ENCODE measurements around the gene IFNL1.

The IFNL1 gene

DNA sequence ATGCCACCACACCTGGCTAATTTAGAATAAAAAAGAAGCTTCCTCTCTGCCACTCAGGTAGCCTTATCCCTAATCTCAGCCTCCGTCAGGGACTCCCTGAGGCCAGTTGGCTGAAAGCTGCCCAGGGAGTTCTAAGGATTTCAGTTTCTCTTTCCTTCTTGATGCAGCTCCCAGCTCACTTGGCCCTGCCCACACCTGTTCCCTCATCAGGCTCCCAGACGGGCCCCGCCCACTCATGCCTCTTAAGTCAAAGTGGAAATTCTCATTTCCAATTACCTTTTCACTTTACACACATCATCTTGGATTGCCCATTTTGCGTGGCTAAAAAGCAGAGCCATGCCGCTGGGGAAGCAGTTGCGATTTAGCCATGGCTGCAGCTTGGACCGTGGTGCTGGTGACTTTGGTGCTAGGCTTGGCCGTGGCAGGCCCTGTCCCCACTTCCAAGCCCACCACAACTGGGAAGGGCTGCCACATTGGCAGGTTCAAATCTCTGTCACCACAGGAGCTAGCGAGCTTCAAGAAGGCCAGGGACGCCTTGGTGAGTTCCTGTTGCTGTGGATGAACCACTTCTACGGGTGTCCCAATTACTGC, at the start of gene IFNL1:
IFNL1 (plus strand) TSS at position 353 of the 591 bp plus-strand sequence; CDS start at position 368, 15 bp downstream.
- H3K9me3 Mint-ChIP-seq, result no peaks in the 10 kb centered on the region
- no peak within 1 kb of the TSS for H3K4me3 Mint-ChIP-seq
- peaks cover 2% of the 10 kb centered on the region for H3K27me3 Mint-ChIP-seq
- peak within 1 kb of the TSS; percentile 59 for H3K27ac Mint-ChIP-seq
- H3K36me3 Mint-ChIP-seq, result no peaks in the 10 kb centered on the region
- peaks cover 10% of the 10 kb centered on the region for H3K4me1 Mint-ChIP-seq

DNA sequence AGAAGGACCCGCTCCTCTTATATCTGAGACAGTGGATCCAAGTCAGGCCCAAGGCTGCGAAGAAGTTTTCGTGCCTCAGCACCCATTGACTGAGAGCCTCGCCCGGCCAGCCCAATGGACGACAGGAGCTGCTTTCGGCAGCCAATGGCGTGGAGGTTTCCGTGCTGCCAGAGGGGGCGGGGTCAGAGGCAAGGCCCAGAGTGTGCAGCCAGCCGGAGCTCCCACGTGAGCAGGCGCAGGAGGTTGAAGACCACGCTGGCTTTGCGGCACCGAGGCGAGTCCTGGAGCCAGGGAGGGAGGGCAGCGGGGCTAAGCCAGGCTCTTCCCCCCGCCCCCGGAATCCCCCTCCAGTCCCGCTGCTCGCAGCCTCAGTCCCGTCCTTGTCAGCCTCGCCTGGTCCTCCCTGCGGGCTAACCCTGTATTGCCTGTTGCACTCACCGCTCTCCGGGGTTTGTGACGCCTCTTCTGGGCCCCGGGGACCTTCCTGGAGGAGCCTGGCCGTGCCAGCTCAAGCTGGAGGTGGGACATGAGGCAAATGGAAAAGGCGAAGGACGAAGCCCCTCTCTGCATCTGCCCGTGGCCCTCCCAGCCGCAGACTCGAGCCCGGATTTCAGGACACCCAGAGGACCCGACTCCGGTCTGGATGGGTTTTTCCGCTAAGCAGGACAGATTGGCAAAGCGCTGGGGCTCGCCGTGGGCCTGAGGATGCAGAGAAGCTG, 49.1 kb upstream of the IFNL1 start:
- H3K36me3 Mint-ChIP-seq, result no peaks in the 10 kb centered on the region
- no peak overlapping the region for H3K4me3 Mint-ChIP-seq
- H3K4me1 Mint-ChIP-seq, result peaks cover 4% of the 10 kb centered on the region
- no peaks in the 10 kb centered on the region for H3K9me3 Mint-ChIP-seq
- no peak overlapping the region for H3K27ac Mint-ChIP-seq
- peaks cover 1% of the 10 kb centered on the region for H3K27me3 Mint-ChIP-seq

- peaks cover 11% of the 10 kb centered on the region for H3K4me1 Mint-ChIP-seq
- H3K27ac Mint-ChIP-seq, result no peak overlapping the region
- H3K36me3 Mint-ChIP-seq, result no peaks in the 10 kb centered on the region
- no peak overlapping the region for H3K4me3 Mint-ChIP-seq
- no peaks in the 10 kb centered on the region for H3K9me3 Mint-ChIP-seq
- H3K27me3 Mint-ChIP-seq, result peaks cover 1% of the 10 kb centered on the region
Measured at GRCh38 chr19:39247701-39248664, 48.2 kb upstream of the IFNL1 start.

GRCh38 chr19:39248806-39249205, 47.4 kb upstream of the IFNL1 start, which contains the start of gene IFNL4:
IFNL4 (minus strand) TSS chr19:39248856.
- no peak within 1 kb of the TSS for H3K4me3 Mint-ChIP-seq
- no peaks in the 10 kb centered on the region for H3K36me3 Mint-ChIP-seq
- H3K27ac Mint-ChIP-seq, result no peak within 1 kb of the TSS
- peaks cover 11% of the 10 kb centered on the region for H3K4me1 Mint-ChIP-seq
- H3K27me3 Mint-ChIP-seq, result peaks cover 1% of the 10 kb centered on the region
- no peaks in the 10 kb centered on the region for H3K9me3 Mint-ChIP-seq

GRCh38 chr19:39251081-39251480, 45.1 kb upstream of the IFNL1 start:
- H3K9me3 Mint-ChIP-seq, result no peaks in the 10 kb centered on the region
- no peak overlapping the region for H3K27ac Mint-ChIP-seq
- H3K27me3 Mint-ChIP-seq, result peaks cover 1% of the 10 kb centered on the region

GRCh38 chr19:39251846-39252245, 44.4 kb upstream of the IFNL1 start:
- peaks cover under 1% of the 10 kb centered on the region for H3K9me3 Mint-ChIP-seq
- H3K4me3 Mint-ChIP-seq, result no peak overlapping the region
- peaks cover 11% of the 10 kb centered on the region for H3K4me1 Mint-ChIP-seq
- H3K27ac Mint-ChIP-seq, result no peak overlapping the region
- H3K27me3 Mint-ChIP-seq, result peaks cover 3% of the 10 kb centered on the region
- no peaks in the 10 kb centered on the region for H3K36me3 Mint-ChIP-seq

More at GRCh38 chr19:39251081-39251480, 45.1 kb upstream of the IFNL1 start:
- Mint-ChIP-seq H3K4me3 (no peak overlapping the region), H3K36me3 (no peaks in the 10 kb centered on the region), H3K4me1 (peaks cover 11% of the 10 kb centered on the region)

DNA sequence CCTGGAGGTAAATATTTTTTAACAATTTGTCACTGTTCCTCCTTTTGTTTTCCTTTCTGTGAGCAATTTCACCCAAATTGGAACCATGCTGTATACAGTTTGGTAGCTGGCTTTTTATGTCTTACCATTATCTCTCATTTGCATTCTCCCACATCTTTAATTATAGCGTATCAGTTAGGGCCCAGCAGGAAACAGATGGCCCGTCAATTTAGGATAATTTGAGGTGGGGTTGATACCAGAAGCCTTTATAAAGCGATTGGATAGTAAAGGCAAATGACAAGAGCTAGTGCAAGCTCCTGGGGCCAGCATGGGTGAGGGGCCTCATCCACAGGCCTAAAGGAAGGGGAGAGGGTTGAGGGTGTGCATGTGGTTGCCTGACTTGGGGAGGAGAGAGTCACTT, 43.7 kb upstream of the IFNL1 start:
- Mint-ChIP-seq H3K36me3 (no peaks in the 10 kb centered on the region), H3K9me3 (peaks cover 7% of the 10 kb centered on the region), H3K4me1 (peaks cover 11% of the 10 kb centered on the region), H3K27ac (no peak overlapping the region), H3K4me3 (no peak overlapping the region), H3K27me3 (peaks cover 3% of the 10 kb centered on the region)

- Mint-ChIP-seq H3K27me3 (peaks cover 3% of the 10 kb centered on the region), H3K9me3 (peaks cover 7% of the 10 kb centered on the region), H3K4me3 (no peak overlapping the region), H3K27ac (peak overlapping the region; percentile 32), H3K4me1 (peaks cover 11% of the 10 kb centered on the region), H3K36me3 (no peaks in the 10 kb centered on the region)
Measured at GRCh38 chr19:39253374-39254149, 42.6 kb upstream of the IFNL1 start.

DNA sequence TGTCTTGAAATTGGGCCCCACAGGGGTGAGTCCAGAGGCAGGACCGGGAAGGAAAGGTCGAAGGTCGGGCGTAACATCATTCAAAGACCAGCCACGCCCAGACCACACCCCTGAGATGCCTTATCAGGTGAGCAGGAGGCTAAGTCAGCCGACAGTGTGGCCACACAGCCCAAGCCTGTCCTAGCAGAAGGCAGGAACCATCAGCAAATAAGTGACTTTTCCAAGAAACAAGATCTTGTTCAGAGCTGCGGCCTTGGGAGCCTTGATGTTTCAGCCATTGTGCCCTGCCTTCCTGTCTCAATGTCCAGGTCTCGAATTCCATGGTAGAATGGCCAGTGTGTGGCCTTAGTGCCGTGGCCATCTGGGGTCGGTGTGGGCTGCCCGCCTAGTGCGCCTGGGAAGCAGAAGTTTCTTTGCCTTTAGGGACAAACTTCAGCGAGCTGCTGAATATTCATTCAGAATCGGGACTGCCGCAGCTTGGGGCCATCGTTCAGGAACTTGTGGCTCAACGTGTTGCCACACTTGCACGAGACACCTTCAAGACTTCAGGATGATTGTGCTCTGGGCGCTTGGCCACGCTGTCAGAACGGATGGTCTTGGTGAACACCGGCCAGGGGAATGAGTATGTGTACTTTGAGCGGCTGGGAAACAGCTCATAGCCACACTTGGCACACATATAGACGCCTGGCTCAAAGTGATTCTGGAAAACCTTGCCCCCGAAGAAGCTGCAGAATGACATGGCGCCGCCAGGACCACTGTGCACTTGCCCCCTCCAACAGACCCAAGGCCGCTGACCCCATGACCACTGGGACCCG, 41.5 kb upstream of the IFNL1 start:
- H3K9me3 Mint-ChIP-seq, result peaks cover 7% of the 10 kb centered on the region

DNA sequence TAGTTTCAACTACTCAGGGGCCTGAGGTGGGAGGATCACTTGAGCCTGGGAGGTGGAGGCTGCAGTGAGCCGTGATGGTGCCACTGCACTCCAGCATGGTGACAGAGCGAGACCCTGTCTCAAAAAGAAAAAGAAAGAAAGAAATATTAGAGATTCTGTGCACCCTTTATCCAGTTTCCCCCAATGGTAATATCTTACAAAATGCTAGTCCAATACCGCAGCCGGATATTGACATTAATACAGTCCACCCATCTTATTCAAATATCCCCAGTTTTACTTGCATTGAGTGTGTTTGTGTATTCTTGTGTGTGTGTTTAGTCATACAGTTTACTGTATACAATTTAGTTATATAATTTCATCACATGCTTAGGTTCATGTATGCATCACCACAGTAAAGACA, 39.0 kb upstream of the IFNL1 start:
- peaks cover 7% of the 10 kb centered on the region for H3K9me3 Mint-ChIP-seq
- no peak overlapping the region for H3K27ac Mint-ChIP-seq
- H3K36me3 Mint-ChIP-seq, result no peaks in the 10 kb centered on the region
- H3K27me3 Mint-ChIP-seq, result peaks cover 6% of the 10 kb centered on the region
- H3K4me3 Mint-ChIP-seq, result no peak overlapping the region
- peaks cover 6% of the 10 kb centered on the region for H3K4me1 Mint-ChIP-seq

More for the DNA sequence above, 41.5 kb upstream of the IFNL1 start:
- Mint-ChIP-seq H3K27me3 (peaks cover 1% of the 10 kb centered on the region), H3K4me1 (peaks cover 11% of the 10 kb centered on the region), H3K36me3 (no peaks in the 10 kb centered on the region), H3K27ac (no peak overlapping the region), H3K4me3 (no peak overlapping the region)

DNA sequence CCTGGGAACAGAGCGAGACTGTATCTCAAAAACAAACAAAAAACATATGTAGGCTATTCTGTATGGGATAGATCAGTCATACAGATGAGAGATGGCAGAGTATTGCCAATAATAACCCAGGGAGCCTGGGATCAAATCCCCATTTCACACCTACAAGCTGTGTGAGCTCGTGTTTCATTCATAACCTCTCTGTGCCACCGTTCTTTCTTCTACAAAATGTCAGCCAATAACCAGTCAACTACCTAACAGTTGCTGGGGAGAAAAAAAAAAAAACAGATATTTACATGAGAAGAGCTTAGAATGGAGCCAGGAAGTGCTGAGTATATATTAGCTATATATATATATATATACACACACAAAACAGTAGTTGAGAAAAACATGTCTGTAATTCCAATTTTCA, 34.5 kb upstream of the IFNL1 start:
- no peaks in the 10 kb centered on the region for H3K36me3 Mint-ChIP-seq
- H3K27me3 Mint-ChIP-seq, result peaks cover 24% of the 10 kb centered on the region
- H3K9me3 Mint-ChIP-seq, result peaks cover 7% of the 10 kb centered on the region
- H3K27ac Mint-ChIP-seq, result no peak overlapping the region
- no peak overlapping the region for H3K4me3 Mint-ChIP-seq
- H3K4me1 Mint-ChIP-seq, result peaks cover 7% of the 10 kb centered on the region

GRCh38 chr19:39262496-39262895, 33.7 kb upstream of the IFNL1 start:
- no peaks in the 10 kb centered on the region for H3K36me3 Mint-ChIP-seq
- peaks cover under 1% of the 10 kb centered on the region for H3K9me3 Mint-ChIP-seq
- H3K4me3 Mint-ChIP-seq, result no peak overlapping the region
- peaks cover 23% of the 10 kb centered on the region for H3K27me3 Mint-ChIP-seq
- H3K27ac Mint-ChIP-seq, result peak overlapping the region; percentile 32
- H3K4me1 Mint-ChIP-seq, result peaks cover 7% of the 10 kb centered on the region

DNA sequence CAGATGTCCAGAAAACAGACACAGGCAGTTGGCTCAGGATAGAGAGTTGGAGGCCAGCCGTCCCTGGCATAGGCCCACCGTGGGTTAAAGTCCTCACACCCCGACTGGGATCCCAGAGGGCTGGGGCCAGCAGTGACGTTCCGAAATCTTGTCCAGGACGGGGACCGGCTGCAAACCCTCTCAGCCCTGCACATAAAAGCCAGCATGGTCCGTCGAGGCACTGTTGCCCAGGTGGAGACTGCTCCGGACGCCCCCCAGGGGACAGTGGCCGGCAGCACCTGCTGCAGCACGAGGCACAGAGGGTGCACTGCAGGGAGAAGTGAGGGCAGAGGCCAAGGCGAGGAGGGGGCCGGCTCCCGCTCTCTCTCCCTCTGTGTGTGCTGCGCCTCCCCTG, 32.3 kb upstream of the IFNL1 start:
- H3K36me3 Mint-ChIP-seq, result no peaks in the 10 kb centered on the region
- no peak overlapping the region for H3K4me3 Mint-ChIP-seq
- H3K9me3 Mint-ChIP-seq, result no peaks in the 10 kb centered on the region
- H3K27ac Mint-ChIP-seq, result no peak overlapping the region
- peaks cover 23% of the 10 kb centered on the region for H3K27me3 Mint-ChIP-seq
- peaks cover 7% of the 10 kb centered on the region for H3K4me1 Mint-ChIP-seq

Measured in activated naive CD4-positive, alpha-beta T cell treated with anti-CD3 and anti-CD28 coated beads, Interleukin-2, amount 50 U/mL, for 24 hours (primary cell).